Measurements from ENCODE around the gene NCOR1.

DNA sequence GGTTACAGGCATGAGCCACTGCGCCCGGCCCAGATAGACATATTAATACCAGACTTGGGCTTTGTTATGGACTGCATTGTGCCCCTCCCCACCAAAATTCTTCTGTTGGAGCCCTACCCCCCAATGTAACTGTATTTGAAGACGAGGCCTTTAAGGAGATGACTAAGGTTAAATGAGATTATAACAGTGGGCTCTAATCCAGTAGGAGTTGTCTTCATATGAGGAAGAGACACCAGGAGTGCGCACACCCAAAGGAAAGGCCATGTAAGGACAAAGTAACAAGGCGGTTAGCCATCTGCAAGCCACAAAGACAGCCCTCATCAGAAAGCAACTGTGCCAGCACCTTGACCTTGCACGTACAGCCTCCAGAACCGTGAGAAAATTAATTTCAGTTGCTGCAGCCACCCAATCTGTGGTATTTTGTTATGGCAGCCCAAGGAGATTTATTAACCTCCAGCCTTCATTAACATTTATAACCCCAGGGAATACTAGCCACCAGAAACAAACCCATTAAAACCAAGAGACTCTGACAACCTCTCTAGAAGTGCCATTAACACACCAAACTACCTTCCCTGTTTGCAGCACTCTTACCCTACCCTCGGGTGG lies 108.1 kb downstream of the NCOR1 start:
- no peak for TF ChIP-seq CTCF (conservative IDR thresholded peaks at IDR 0.05; ENCODE audit: low read depth, low read length)
- TF ChIP-seq EZH2 (IDR thresholded peaks at IDR 0.05; ENCODE audit: low read length, unreplicated experiment): no peak

Measured in PC-3 (cell line).